OCI-LY1 (cell line): ENCODE results near the gene MICAL2.

Experiments used
- H2AFZ ChIP-seq: fragments of 200-600 bp; sonication (generic), shearing (Covaris generic); 2 replicates; pipeline ENCODE4 v1.6.0; 2014; ENCODE audit warnings: antibody characterized with exemption, mild to moderate bottlenecking, low read length
- H3F3A ChIP-seq: fragments of 200-600 bp; sonication (generic), shearing (Covaris generic); 2 replicates; pipeline ENCODE4 v1.6.0; 2014; ENCODE audit warnings: mild to moderate bottlenecking, antibody characterized with exemption, low read length, moderate library complexity; ENCODE audit not compliant: insufficient read depth
- H3K27ac ChIP-seq: fragments of 200-600 bp; sonication (generic); 2 replicates; pipeline ENCODE4 v1.5.1; 2014; ENCODE audit warnings: low read length, mixed run types, mild to moderate bottlenecking, low read depth; ENCODE audit not compliant: poor library complexity, severe bottlenecking
- H3K27me3 ChIP-seq: fragments of 200-600 bp; sonication (generic); 2 replicates; pipeline ENCODE4 v1.6.0; 2014; ENCODE audit warnings: antibody characterized with exemption, mild to moderate bottlenecking, low read length, moderate library complexity; ENCODE audit not compliant: insufficient read depth
- H3K36me3 ChIP-seq: fragments of 200-600 bp; sonication (generic); 2 replicates; pipeline ENCODE4 v1.6.1; 2014; ENCODE audit warnings: mild to moderate bottlenecking, antibody characterized with exemption, low read length, moderate library complexity, mixed read lengths; ENCODE audit not compliant: insufficient read depth
- H3K4me1 ChIP-seq: fragments of 200-600 bp; sonication (generic); 2 replicates; pipeline ENCODE4 v1.5.1; 2014; ENCODE audit warnings: mild to moderate bottlenecking, low read length, moderate library complexity; ENCODE audit not compliant: insufficient read depth, severe bottlenecking
- H3K4me2 ChIP-seq: fragments of 200-600 bp; sonication (generic), shearing (Covaris generic); 2 replicates; pipeline ENCODE4 v1.6.1; 2014; ENCODE audit warnings: low read length
- H3K4me3 ChIP-seq: fragments of 200-600 bp; sonication (generic); 2 replicates; pipeline ENCODE4 v1.5.1; 2014; ENCODE audit warnings: low read length, low read depth, mild to moderate bottlenecking, mixed read lengths; ENCODE audit not compliant: poor library complexity, severe bottlenecking
- H3K79me2 ChIP-seq: fragments of 200-600 bp; shearing (Covaris generic); 2 replicates; pipeline ENCODE4 v1.6.1; 2016; ENCODE audit warnings: mixed run types, low read length, mixed read lengths; ENCODE audit not compliant: insufficient read depth
- H3K9ac ChIP-seq: fragments of 200-600 bp; sonication (generic), shearing (Covaris generic); 2 replicates; pipeline ENCODE4 v1.6.1; 2014; ENCODE audit warnings: mild to moderate bottlenecking, low read length, mixed read lengths
- H3K9me2 ChIP-seq: fragments of 200-600 bp; sonication (generic), shearing (Covaris generic); 2 replicates; pipeline ENCODE4 v1.6.1; 2014; ENCODE audit warnings: low read depth, mild to moderate bottlenecking, low read length, mixed read lengths
- H3K9me3 ChIP-seq: fragments of 200-600 bp; shearing (Covaris generic); 2 replicates; pipeline ENCODE4 v1.6.1; 2014; ENCODE audit warnings: low read length, mixed read lengths
- H4K20me1 ChIP-seq: fragments of 200-600 bp; sonication (generic), shearing (Covaris generic); 2 replicates; pipeline ENCODE4 v1.6.0; 2016; ENCODE audit warnings: mild to moderate bottlenecking, low read length; ENCODE audit not compliant: insufficient read depth
- EZH2 ChIP-seq: fragments of 200-600 bp; sonication (generic), shearing (Covaris generic); IDR thresholded peaks from 2 replicates; pipeline ENCODE4 v1.8.0; 2017; ENCODE audit warnings: borderline replicate concordance, mixed run types, mild to moderate bottlenecking, antibody characterized with exemption, low read length, moderate library complexity, mixed read lengths
- TF ChIP-seq, protein P1 (sequence below): fragments of 200-600 bp; sonication (generic), shearing (Covaris generic); IDR thresholded peaks from 2 replicates; pipeline ENCODE4 v1.5.1; 2017; ENCODE audit warnings: mild to moderate bottlenecking, antibody characterized with exemption, low read length, moderate library complexity, mixed read lengths

MICAL2 gene

DNA sequence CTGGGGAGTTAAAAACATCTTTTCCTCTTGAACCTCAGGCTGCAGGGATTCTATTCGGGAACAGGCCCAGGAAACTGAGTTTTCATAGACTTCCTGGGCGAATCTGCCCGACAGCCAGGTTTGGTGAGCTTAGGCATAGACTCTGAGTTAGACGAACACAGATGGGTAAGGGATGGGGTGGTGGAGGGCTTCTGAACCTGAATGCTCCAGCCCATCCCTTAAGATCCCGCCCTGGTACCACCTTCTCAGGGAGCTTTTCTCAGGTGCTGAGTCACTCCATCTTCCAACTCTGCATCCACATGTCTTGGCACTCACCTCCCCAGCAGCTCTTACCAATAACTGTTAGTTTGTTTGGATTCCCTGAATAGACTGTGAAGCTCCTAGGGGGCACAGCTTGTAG is 37.4 kb downstream of the MICAL2 start:
- no peak overlapping the region for H3K4me2 ChIP-seq
- H3K9me2 ChIP-seq: no peaks in the 10 kb centered on the region
- H3K79me2 ChIP-seq: no peaks in the 10 kb centered on the region
- H3K9me3 ChIP-seq: no peaks in the 10 kb centered on the region
- no peaks in the 10 kb centered on the region for H4K20me1 ChIP-seq
- H3K36me3 ChIP-seq: no peaks in the 10 kb centered on the region
- H3K9ac ChIP-seq: no peak overlapping the region
- H3K4me1 ChIP-seq: no peaks in the 10 kb centered on the region
- H3F3A ChIP-seq: no peaks in the 10 kb centered on the region
- no peak for TF ChIP-seq EZH2
- TF ChIP-seq, protein P1, sequence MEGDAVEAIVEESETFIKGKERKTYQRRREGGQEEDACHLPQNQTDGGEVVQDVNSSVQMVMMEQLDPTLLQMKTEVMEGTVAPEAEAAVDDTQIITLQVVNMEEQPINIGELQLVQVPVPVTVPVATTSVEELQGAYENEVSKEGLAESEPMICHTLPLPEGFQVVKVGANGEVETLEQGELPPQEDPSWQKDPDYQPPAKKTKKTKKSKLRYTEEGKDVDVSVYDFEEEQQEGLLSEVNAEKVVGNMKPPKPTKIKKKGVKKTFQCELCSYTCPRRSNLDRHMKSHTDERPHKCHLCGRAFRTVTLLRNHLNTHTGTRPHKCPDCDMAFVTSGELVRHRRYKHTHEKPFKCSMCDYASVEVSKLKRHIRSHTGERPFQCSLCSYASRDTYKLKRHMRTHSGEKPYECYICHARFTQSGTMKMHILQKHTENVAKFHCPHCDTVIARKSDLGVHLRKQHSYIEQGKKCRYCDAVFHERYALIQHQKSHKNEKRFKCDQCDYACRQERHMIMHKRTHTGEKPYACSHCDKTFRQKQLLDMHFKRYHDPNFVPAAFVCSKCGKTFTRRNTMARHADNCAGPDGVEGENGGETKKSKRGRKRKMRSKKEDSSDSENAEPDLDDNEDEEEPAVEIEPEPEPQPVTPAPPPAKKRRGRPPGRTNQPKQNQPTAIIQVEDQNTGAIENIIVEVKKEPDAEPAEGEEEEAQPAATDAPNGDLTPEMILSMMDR: no peak
- H3K4me3 ChIP-seq: no peak overlapping the region
- H2AFZ ChIP-seq: no peak overlapping the region
- no peak overlapping the region for H3K27ac ChIP-seq
- H3K27me3 ChIP-seq: no peaks in the 10 kb centered on the region

DNA sequence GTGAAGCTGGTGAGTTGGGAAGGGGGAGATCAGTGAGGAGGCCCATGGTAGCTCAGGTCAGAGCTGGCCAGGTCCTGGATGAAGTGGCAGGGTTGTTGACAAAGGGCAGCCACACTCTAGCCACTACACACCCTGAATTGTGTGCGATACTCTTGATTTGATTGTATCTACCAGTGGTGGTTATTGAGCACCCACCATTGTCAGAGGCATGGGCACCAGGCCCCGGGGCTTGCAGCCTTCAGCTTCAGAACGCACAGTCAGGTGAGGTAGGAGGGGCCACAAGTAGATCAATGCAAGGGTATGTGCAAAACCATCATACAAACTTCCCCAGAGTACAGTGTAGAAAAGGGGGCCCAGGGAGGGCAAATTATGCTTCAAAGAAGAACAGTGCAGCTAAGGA is 38.1 kb downstream of the MICAL2 start:
- Histone ChIP-seq H2AFZ (no peak overlapping the region), H3F3A (no peaks in the 10 kb centered on the region), H3K4me1 (no peaks in the 10 kb centered on the region), H3K27me3 (no peaks in the 10 kb centered on the region), H3K4me3 (no peak overlapping the region), H3K79me2 (no peaks in the 10 kb centered on the region), H3K4me2 (no peak overlapping the region), H3K36me3 (no peaks in the 10 kb centered on the region), H4K20me1 (no peaks in the 10 kb centered on the region), H3K27ac (no peak overlapping the region), H3K9me3 (no peaks in the 10 kb centered on the region), H3K9me2 (no peaks in the 10 kb centered on the region), H3K9ac (no peak overlapping the region)
- TF ChIP-seq EZH2: no peak
- TF ChIP-seq, protein P1: no peak

DNA sequence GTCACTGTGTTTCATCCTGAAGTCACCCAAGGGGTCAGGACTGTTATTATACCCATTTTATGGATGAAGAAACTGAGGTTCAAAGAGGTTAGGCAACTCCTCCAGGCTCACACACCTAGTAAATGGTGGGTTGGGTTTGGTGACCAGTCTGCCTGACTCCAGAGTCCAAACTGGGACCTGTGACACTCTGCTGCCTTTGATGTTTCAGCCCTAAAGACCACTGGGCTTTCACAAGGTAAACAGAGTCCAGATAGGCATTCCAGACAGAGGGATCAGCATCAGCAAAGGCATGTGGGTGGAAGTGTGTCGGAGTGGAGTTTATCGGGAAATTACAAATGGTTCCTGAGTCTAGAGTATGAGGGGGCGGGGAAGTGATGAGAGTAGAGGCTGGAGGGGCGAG is 38.5 kb downstream of the MICAL2 start:
- Histone ChIP-seq H3K9ac (no peak overlapping the region), H3K9me2 (no peaks in the 10 kb centered on the region), H3K79me2 (no peaks in the 10 kb centered on the region)

More for the DNA sequence above, 38.5 kb downstream of the MICAL2 start:
- no peak overlapping the region for H3K4me3 ChIP-seq
- no peaks in the 10 kb centered on the region for H3K4me1 ChIP-seq
- no peak overlapping the region for H3K27ac ChIP-seq
- H3F3A ChIP-seq: no peaks in the 10 kb centered on the region
- no peaks in the 10 kb centered on the region for H3K27me3 ChIP-seq
- TF ChIP-seq, protein P1: no peak
- TF ChIP-seq EZH2: no peak
- H4K20me1 ChIP-seq: no peaks in the 10 kb centered on the region
- H3K36me3 ChIP-seq: no peaks in the 10 kb centered on the region
- H2AFZ ChIP-seq: no peak overlapping the region
- no peak overlapping the region for H3K4me2 ChIP-seq
- no peaks in the 10 kb centered on the region for H3K9me3 ChIP-seq
